Liver (tissue), 9 donors: ENCODE results near the gene UBE2C. TPM values are rescaled to one million over a fixed set of nuclear protein-coding genes. Genes with fewer than 3 reads are reported as not detected.
A peak's percentile ranks its signal among the peaks of the same experiment; 100 is the strongest.

ENCODE experiments used
- DNase-seq: peaks from one replicate; pipeline ENCODE4 v3.0.0-alpha.2; 2017; ENCODE audit warnings: low spot score
- H3K27ac ChIP-seq, 2 donors: one replicate each; pipeline ENCODE4 v1.7.0; 2013; ENCODE audit warnings: inconsistent platforms in 2 of 2, low read length in 2 of 2, control low read depth in 1 of 2, low read depth in 1 of 2, mild to moderate bottlenecking in 1 of 2
- H3K27me3 ChIP-seq, 4 donors: one replicate each; pipeline versions ENCODE4 v1.6.1 to v1.7.0; 2013; ENCODE audit warnings: low read length in 3 of 4, inconsistent platforms in 1 of 4, mild to moderate bottlenecking in 1 of 4, moderate library complexity in 1 of 4; ENCODE audit not compliant: control insufficient read depth in 4 of 4, insufficient read depth in 4 of 4
- H3K36me3 ChIP-seq, 4 donors: one replicate each; pipeline versions ENCODE4 v1.6.1 to v1.7.0; 2013; ENCODE audit warnings: low read length in 3 of 4, mild to moderate bottlenecking in 3 of 4, low read depth in 1 of 4, moderate library complexity in 1 of 4; ENCODE audit not compliant: control insufficient read depth in 4 of 4, insufficient read depth in 3 of 4
- H3K4me1 ChIP-seq, 4 donors: one replicate each; pipeline versions ENCODE4 v1.6.1 to v1.7.0; 2013; ENCODE audit warnings: low read length in 3 of 4, mild to moderate bottlenecking in 3 of 4, moderate library complexity in 1 of 4; ENCODE audit not compliant: control insufficient read depth in 4 of 4, insufficient read depth in 4 of 4
- H3K4me3 ChIP-seq, 3 donors: one replicate each; pipeline versions ENCODE4 v1.6.1 to v1.7.0; 2013; ENCODE audit warnings: low read length in 3 of 3, control low read depth in 1 of 3, low read depth in 1 of 3, mild to moderate bottlenecking in 1 of 3
- H3K9ac ChIP-seq, 2 donors: one replicate each; pipeline ENCODE4 v1.7.0; 2013; ENCODE audit warnings: low read length in 2 of 2, mild to moderate bottlenecking in 2 of 2, moderate library complexity in 2 of 2, control low read depth in 1 of 2, low read depth in 1 of 2
- H3K9me3 ChIP-seq, 4 donors: one replicate each; pipeline versions ENCODE4 v1.6.1 to v1.7.0; 2013; ENCODE audit warnings: low read length in 3 of 4; ENCODE audit not compliant: control insufficient read depth in 4 of 4
- ATF3 ChIP-seq: IDR thresholded peaks from 2 replicates; pipeline ENCODE4 v1.6.1; 2016; ENCODE audit warnings: antibody characterized with exemption
- CTCF ChIP-seq: fragments of 150-350 bp; IDR thresholded peaks from 2 replicates; pipeline ENCODE4 v1.5.1; 2017; ENCODE audit warnings: improper control_type of control experiment, low read depth, low read length; ENCODE audit not compliant: missing input control
- EGR1 ChIP-seq, 2 donors: IDR thresholded peaks; 2 replicates each; pipeline ENCODE4 v1.6.1; 2016 to 2018; ENCODE audit warnings: antibody characterized with exemption in 2 of 2, low read depth in 2 of 2
- FOXA1 ChIP-seq: IDR thresholded peaks from 2 replicates; pipeline ENCODE4 v1.6.1; 2016; ENCODE audit warnings: antibody characterized with exemption
- FOXA2 ChIP-seq: IDR thresholded peaks from 2 replicates; pipeline ENCODE4 v1.6.1; 2016; ENCODE audit warnings: antibody characterized with exemption
- GABPA ChIP-seq, 2 donors: IDR thresholded peaks in 1 of 2; conservative IDR thresholded peaks in 1 of 2; 2 replicates each; pipeline ENCODE4 v1.6.1; 2016; ENCODE audit warnings: antibody characterized with exemption in 2 of 2, mild to moderate bottlenecking in 1 of 2, moderate library complexity in 1 of 2
- HNF4A ChIP-seq, 2 donors: conservative IDR thresholded peaks; 2 replicates each; pipeline ENCODE4 v1.6.1; 2016; ENCODE audit warnings: antibody characterized with exemption in 2 of 2, mild to moderate bottlenecking in 2 of 2
- HNF4G ChIP-seq: IDR thresholded peaks from 2 replicates; pipeline ENCODE4 v1.6.1; 2016; ENCODE audit warnings: antibody characterized with exemption
- JUND ChIP-seq, 2 donors: IDR thresholded peaks; 2 replicates each; pipeline ENCODE4 v1.6.1; 2016; ENCODE audit warnings: antibody characterized with exemption in 2 of 2
- MAX ChIP-seq: IDR thresholded peaks from 2 replicates; pipeline ENCODE4 v1.6.1; 2016; ENCODE audit warnings: antibody characterized with exemption
- NR2F2 ChIP-seq: IDR thresholded peaks from 2 replicates; pipeline ENCODE4 v1.6.1; 2016; ENCODE audit warnings: antibody characterized with exemption
- RAD21 ChIP-seq, 2 donors: IDR thresholded peaks; 2 replicates each; pipeline ENCODE4 v1.6.1; 2016; ENCODE audit warnings: antibody characterized with exemption in 2 of 2, mild to moderate bottlenecking in 2 of 2
- REST ChIP-seq: IDR thresholded peaks from 2 replicates; pipeline ENCODE4 v1.6.1; 2016; ENCODE audit warnings: antibody characterized with exemption, mild to moderate bottlenecking
- RXRA ChIP-seq, 2 donors: IDR thresholded peaks; 2 replicates each; pipeline ENCODE4 v1.6.1; 2017 to 2018; ENCODE audit warnings: antibody characterized with exemption in 2 of 2, mild to moderate bottlenecking in 1 of 2
- SP1 ChIP-seq: IDR thresholded peaks from 2 replicates; pipeline ENCODE4 v1.6.1; 2018; ENCODE audit warnings: antibody characterized with exemption, mild to moderate bottlenecking
- TAF1 ChIP-seq: conservative IDR thresholded peaks from 2 replicates; pipeline ENCODE4 v1.6.1; 2016; ENCODE audit warnings: antibody characterized with exemption, mild to moderate bottlenecking
- YY1 ChIP-seq: IDR thresholded peaks from 2 replicates; pipeline ENCODE4 v1.6.1; 2016; ENCODE audit warnings: antibody characterized with exemption, mild to moderate bottlenecking
- ZBTB33 ChIP-seq: IDR thresholded peaks from 2 replicates; pipeline ENCODE4 v1.6.1; 2016; ENCODE audit warnings: antibody characterized with exemption
- WGBS: extraction: QIAGEN DNeasy Blood & Tissue Kit; methylation state at CpG from one replicate; pipeline ENCODE4 v1.1.7; 2013; 5-methylcytosine and 5-hydroxymethylcytosine counted together
- polyA plus RNA-seq, 2 donors: library from polyadenylated mRNA; stranded (reverse) in 1 of 2; unstranded in 1 of 2; fragments of 200-250 nt in 1 of 2; fragments of >200 nt in 1 of 2; fragmentation: Nextera tagmentation in 1 of 2; extraction: Ambion mirVana in 1 of 2; gene quantifications; one replicate each; pipeline versions ENCODE4 v1.2.1 to v1.2.3, GENCODE V29; 2013 to 2015
- total RNA-seq, 2 donors: library from RNA; depleted of rRNA; stranded (reverse); fragments of >200 nt; gene quantifications; one replicate each; pipeline ENCODE4 v1.2.3, GENCODE V29; 2014
- donor health status: healthy.
- donor health status: healthy.
- donor health status: healthy.
- donor health status: healthy.
- donor health status: healthy.

UBE2C gene
- total and polyA plus RNA-seq, 4 donors: 2.7 to 27.6 (median 8.1) TPM; not detected in 1

GRCh38 chr20:45813006-45813340 is 529 bp downstream of the UBE2C start:
- 20% methylated on average over 11 of the region's 11 CpGs for WGBS
- Histone ChIP-seq H3K4me3 (peak overlapping the region in 1 of 3 donors; percentile 53), H3K9ac (no peak overlapping the region), H3K9me3 (no peaks in the 10 kb centered on the region), H3K36me3 (peaks cover 3 to 29% (median 26%) of the 10 kb centered on the region in 4 donors), H3K4me1 (peaks cover 0 to 13% (median 7%) of the 10 kb centered on the region in 4 donors), H3K27ac (no peak overlapping the region), H3K27me3 (no peaks in the 10 kb centered on the region)
- TF ChIP-seq ATF3: no peak
- TF ChIP-seq EGR1 (IDR thresholded peaks at IDR 0.05; ENCODE audit: low read depth in 2 of 2): no peak
- no peak for TF ChIP-seq TAF1
- TF ChIP-seq GABPA (IDR thresholded peaks at IDR 0.05 in 1 of 2, conservative IDR thresholded peaks at IDR 0.05 in 1 of 2): no peak
- no peak for TF ChIP-seq RAD21 (IDR thresholded peaks at IDR 0.05)
- TF ChIP-seq HNF4G: no peak
- no peak for TF ChIP-seq REST
- DNase-seq: no peak

GRCh38 chr20:45813489-45813888 is 1.0 kb downstream of the UBE2C start:
- Histone ChIP-seq H3K4me3 (no peak overlapping the region), H3K4me1 (peaks cover 0 to 13% (median 7%) of the 10 kb centered on the region in 4 donors), H3K9me3 (no peaks in the 10 kb centered on the region), H3K9ac (no peak overlapping the region), H3K27ac (no peak overlapping the region), H3K27me3 (no peaks in the 10 kb centered on the region), H3K36me3 (peaks cover 3 to 29% (median 25%) of the 10 kb centered on the region in 4 donors)
- TF ChIP-seq HNF4G: no peak
- no peak for TF ChIP-seq CTCF
- TF ChIP-seq SP1: no peak
- no peak for TF ChIP-seq TAF1
- TF ChIP-seq NR2F2: no peak
- TF ChIP-seq HNF4A (conservative IDR thresholded peaks at IDR 0.05): no peak
- TF ChIP-seq EGR1 (IDR thresholded peaks at IDR 0.05; ENCODE audit: low read depth in 2 of 2): no peak
- no peak for TF ChIP-seq FOXA1
- no peak for TF ChIP-seq ATF3
- no peak for TF ChIP-seq JUND (IDR thresholded peaks at IDR 0.05)
- TF ChIP-seq REST: no peak
- no peak for TF ChIP-seq FOXA2
- no peak for TF ChIP-seq RAD21 (IDR thresholded peaks at IDR 0.05)
- TF ChIP-seq ZBTB33: no peak
- TF ChIP-seq GABPA (IDR thresholded peaks at IDR 0.05 in 1 of 2, conservative IDR thresholded peaks at IDR 0.05 in 1 of 2): no peak
- no peak for TF ChIP-seq MAX
- TF ChIP-seq RXRA (IDR thresholded peaks at IDR 0.05): no peak
- TF ChIP-seq YY1: no peak
- 74% methylated on average over 7 of the region's 7 CpGs for WGBS
- no peak for DNase-seq
